H9 (cell line): Measurements from ENCODE around the gene WDR88. TPM values are rescaled to one million over a fixed set of nuclear protein-coding genes. Genes with fewer than 3 reads are reported as not detected.

ENCODE experiments used
- DNase-seq: peaks from one replicate; pipeline ENCODE4 v3.0.0-alpha.2; 2017
- H2AFZ ChIP-seq: one replicate; pipeline ENCODE4 v1.6.1; 2013; ENCODE audit warnings: mild to moderate bottlenecking, low read length, control low read depth, moderate library complexity
- H2AK5ac ChIP-seq: 2 replicates; pipeline ENCODE4 v1.6.1; 2013; ENCODE audit warnings: low read length, control low read depth, mixed read lengths; ENCODE audit not compliant: insufficient read length
- H2BK120ac ChIP-seq: one replicate; pipeline ENCODE4 v1.6.1; 2013; ENCODE audit warnings: low read depth, mild to moderate bottlenecking, low read length, control low read depth, inconsistent platforms; ENCODE audit not compliant: poor library complexity, severe bottlenecking
- H2BK12ac ChIP-seq: 2 replicates; pipeline ENCODE4 v1.6.1; 2013; ENCODE audit warnings: low read length, control low read depth, mixed read lengths, low read depth; ENCODE audit not compliant: insufficient read length
- H2BK15ac ChIP-seq: 2 replicates; pipeline ENCODE4 v1.6.1; 2013; ENCODE audit warnings: low read depth, low read length, control low read depth
- H2BK20ac ChIP-seq: one replicate; pipeline ENCODE4 v1.6.1; 2013; ENCODE audit warnings: low read depth, mild to moderate bottlenecking, low read length, control low read depth, inconsistent platforms; ENCODE audit not compliant: poor library complexity, severe bottlenecking
- H2BK5ac ChIP-seq: 2 replicates; pipeline ENCODE4 v1.6.1; 2013; ENCODE audit warnings: low read length, control low read depth, mixed read lengths; ENCODE audit not compliant: insufficient read length
- H3K14ac ChIP-seq: 2 replicates; pipeline ENCODE4 v1.6.1; 2013; ENCODE audit warnings: low read length, control low read depth; ENCODE audit not compliant: insufficient read depth
- H3K18ac ChIP-seq: 2 replicates; pipeline ENCODE4 v1.6.1; 2013; ENCODE audit warnings: low read depth, mild to moderate bottlenecking, mixed read lengths, low read length, control low read depth; ENCODE audit not compliant: insufficient read length
- H3K23ac ChIP-seq: 2 replicates; pipeline ENCODE4 v1.6.1; 2013; ENCODE audit warnings: low read length, control low read depth, mixed read lengths, low read depth; ENCODE audit not compliant: insufficient read length
- H3K23me2 ChIP-seq: 2 replicates; pipeline ENCODE4 v1.6.1; 2013; ENCODE audit warnings: low read depth, mild to moderate bottlenecking, mixed read lengths, low read length, control low read depth; ENCODE audit not compliant: insufficient read length, poor library complexity, severe bottlenecking
- H3K27ac ChIP-seq: 2 replicates; pipeline ENCODE4 v1.5.1; 2013; ENCODE audit warnings: low read length, control low read depth, mixed read lengths, low read depth; ENCODE audit not compliant: insufficient read length
- H3K27me3 ChIP-seq: 2 replicates; pipeline ENCODE4 v1.6.1; 2013; ENCODE audit warnings: low read length, control low read depth, inconsistent platforms; ENCODE audit not compliant: insufficient read depth
- H3K4ac ChIP-seq: 2 replicates; pipeline ENCODE4 v1.6.1; 2013; ENCODE audit warnings: low read depth, mild to moderate bottlenecking, control low read depth, inconsistent platforms, low read length, moderate library complexity
- H3K4me1 ChIP-seq: 2 replicates; pipeline ENCODE4 v1.6.1; 2013; ENCODE audit warnings: low read length, control low read depth, inconsistent platforms; ENCODE audit not compliant: insufficient read depth
- H3K4me2 ChIP-seq: 2 replicates; pipeline ENCODE4 v1.6.1; 2013; ENCODE audit warnings: low read length, control low read depth, mixed read lengths; ENCODE audit not compliant: insufficient read length, insufficient read depth
- H3K56ac ChIP-seq: 2 replicates; pipeline ENCODE4 v1.6.1; 2013; ENCODE audit warnings: low read depth, mild to moderate bottlenecking, mixed read lengths, low read length, control low read depth; ENCODE audit not compliant: insufficient read length
- H3K79me1 ChIP-seq: 2 replicates; pipeline ENCODE4 v1.6.1; 2013; ENCODE audit warnings: low read depth, mild to moderate bottlenecking, moderate library complexity, low read length, control low read depth, inconsistent platforms; ENCODE audit not compliant: insufficient read depth, poor library complexity, severe bottlenecking
- H3K79me2 ChIP-seq: 2 replicates; pipeline ENCODE4 v1.6.1; 2013; ENCODE audit warnings: low read length, control low read depth, inconsistent platforms; ENCODE audit not compliant: insufficient read depth
- H3K9ac ChIP-seq: 2 replicates; pipeline ENCODE4 v1.6.1; 2013; ENCODE audit warnings: low read length, control low read depth, mixed read lengths; ENCODE audit not compliant: insufficient read length; ENCODE audit errors: extremely low read depth
- H3K9me3 ChIP-seq: one replicate; pipeline ENCODE4 v1.6.1; 2013; ENCODE audit warnings: low read depth, low read length, inconsistent platforms; ENCODE audit not compliant: control insufficient read depth
- H3T11ph ChIP-seq: one replicate; pipeline ENCODE4 v1.6.1; 2013; ENCODE audit warnings: mild to moderate bottlenecking, low read length, control low read depth, inconsistent platforms
- H4K20me1 ChIP-seq: one replicate; pipeline ENCODE4 v1.6.1; 2013; ENCODE audit not compliant: control insufficient read depth, insufficient read length, insufficient read depth
- H4K5ac ChIP-seq: 2 replicates; pipeline ENCODE4 v1.6.1; 2013; ENCODE audit warnings: low read depth, mild to moderate bottlenecking, mixed read lengths, low read length, control low read depth; ENCODE audit not compliant: insufficient read length
- H4K8ac ChIP-seq: replicated peaks from 2 replicates; pipeline ENCODE4 v1.6.1; 2013; ENCODE audit warnings: low read length, control low read depth, mixed read lengths, low read depth; ENCODE audit not compliant: insufficient read length
- H4K91ac ChIP-seq: 2 replicates; pipeline ENCODE4 v1.6.1; 2013; ENCODE audit warnings: low read depth, mild to moderate bottlenecking, moderate library complexity, mixed read lengths, low read length, control low read depth; ENCODE audit not compliant: insufficient read length
- H3K27ac Mint-ChIP-seq, 3 experiments: 2 replicates in 2 of 3; 3 replicates in 1 of 3; pipeline ENCODE4 v1.8.0; 2020 to 2021; ENCODE audit warnings: mixed read lengths in 3 of 3, mild to moderate bottlenecking in 1 of 3, moderate library complexity in 1 of 3
- H3K27me3 Mint-ChIP-seq: 2 replicates; pipeline ENCODE4 v1.8.0; 2021; ENCODE audit warnings: low read depth, mild to moderate bottlenecking, moderate library complexity, mixed read lengths
- H3K36me3 Mint-ChIP-seq, 3 experiments: 2 replicates in 2 of 3; 3 replicates in 1 of 3; pipeline ENCODE4 v1.8.0; 2020 to 2021; ENCODE audit warnings: low read depth in 3 of 3, mixed read lengths in 3 of 3; ENCODE audit not compliant: insufficient read depth in 1 of 3
- H3K4me1 Mint-ChIP-seq, 2 experiments: 2 replicates each; pipeline ENCODE4 v1.8.0; 2020; ENCODE audit warnings: mixed read lengths in 2 of 2
- H3K4me3 Mint-ChIP-seq, 2 experiments: 2 replicates in 1 of 2; 3 replicates in 1 of 2; pipeline ENCODE4 v1.8.0; 2020 to 2021; ENCODE audit warnings: mild to moderate bottlenecking in 2 of 2, mixed read lengths in 2 of 2, moderate library complexity in 1 of 2
- H3K9me3 Mint-ChIP-seq, 2 experiments: 2 replicates in 1 of 2; 3 replicates in 1 of 2; pipeline ENCODE4 v1.8.0; 2020; ENCODE audit warnings: mild to moderate bottlenecking in 2 of 2, mixed read lengths in 2 of 2, moderate library complexity in 1 of 2
- CTCF ChIP-seq: fragments of 200-600 bp; sonication (generic); conservative IDR thresholded peaks from 3 replicates; pipeline ENCODE4 v1.8.0; 2021; ENCODE audit warnings: antibody characterized with exemption, mild to moderate bottlenecking
- WGBS: extraction: QIAGEN DNeasy Blood & Tissue Kit; methylation state at CpG from one replicate; pipeline ENCODE4 v1.1.7; 2013; ENCODE audit warnings: missing lambda C conversion rate, low lambda C conversion rate, mixed read lengths; ENCODE audit not compliant: insufficient read length; ENCODE audit errors: extremely low coverage; 5-methylcytosine and 5-hydroxymethylcytosine counted together
- total RNA-seq: library from RNA; stranded (reverse); gene quantifications from 2 replicates; pipeline ENCODE4 v1.2.1, GENCODE V29; 2021

WDR88 gene
- total RNA-seq, 1 experiment from 2014 or later = not detected

- H3K4me3 Mint-ChIP-seq = no peak overlapping the region; a peak in 1 of 5 replicates
- H3K9me3 Mint-ChIP-seq = no peaks in the 10 kb centered on the region
- peak overlapping the region in 1 of 3 experiments; percentile 34; a peak in 2 of 7 replicates for H3K27ac Mint-ChIP-seq
These were observed 84.4 kb downstream of the WDR88 start for GRCh38 chr19:33216198-33216830.

More at GRCh38 chr19:33216198-33216830, 84.4 kb downstream of the WDR88 start:
- H3K79me2 ChIP-seq = no peaks in the 10 kb centered on the region
- H4K20me1 ChIP-seq = no peaks in the 10 kb centered on the region
- no peak overlapping the region for H2AK5ac ChIP-seq
- TF ChIP-seq CTCF = peak; percentile 43; the same call in 2 of the 3 replicates
- no peak overlapping the region for H4K5ac ChIP-seq
- DNase-seq = peak; percentile 60
- no peak overlapping the region for H2BK20ac ChIP-seq
- no peak overlapping the region for H2BK120ac ChIP-seq
- no CpG with 5 or more reads among the region's 12 CpGs for WGBS
- H3K4ac ChIP-seq = no peak overlapping the region
- H2AFZ ChIP-seq = no peak overlapping the region
- no peak overlapping the region for H3K56ac ChIP-seq
- no peak overlapping the region for H4K91ac ChIP-seq
- no peak overlapping the region for H2BK15ac ChIP-seq
- no peak overlapping the region for H3T11ph ChIP-seq
- H3K4me1 ChIP-seq = no peaks in the 10 kb centered on the region
- Mint-ChIP-seq H3K27me3 (peaks cover 8% of the 10 kb centered on the region), H3K4me1 (peaks cover 9 to 17% of the 10 kb centered on the region in 2 experiments), H3K36me3 (no peaks in the 10 kb centered on the region)
- no peak overlapping the region for H3K14ac ChIP-seq
- no peaks in the 10 kb centered on the region for H3K27me3 ChIP-seq
- H3K27ac ChIP-seq = no peak overlapping the region
- H3K23ac ChIP-seq = no peak overlapping the region
- H4K8ac ChIP-seq = no peak overlapping the region
- no peak overlapping the region for H2BK5ac ChIP-seq
- no peak overlapping the region for H3K4me2 ChIP-seq
- no peak overlapping the region for H3K9ac ChIP-seq
- no peak overlapping the region for H3K18ac ChIP-seq
- no peak overlapping the region for H2BK12ac ChIP-seq
- H3K9me3 ChIP-seq = no peaks in the 10 kb centered on the region
- no peaks in the 10 kb centered on the region for H3K79me1 ChIP-seq
- H3K23me2 ChIP-seq = no peaks in the 10 kb centered on the region
